ENCODE data around the gene NQO1. TPM values are rescaled to one million over a fixed set of nuclear protein-coding genes. Genes with fewer than 3 reads are reported as not detected.

The NQO1 gene
- total and polyA plus RNA-seq, 2 of the 8 experiments (the other 6 are each of a cell fraction or from before 2014, with no cell fraction given): 32.7 to 45.7 TPM

DNA sequence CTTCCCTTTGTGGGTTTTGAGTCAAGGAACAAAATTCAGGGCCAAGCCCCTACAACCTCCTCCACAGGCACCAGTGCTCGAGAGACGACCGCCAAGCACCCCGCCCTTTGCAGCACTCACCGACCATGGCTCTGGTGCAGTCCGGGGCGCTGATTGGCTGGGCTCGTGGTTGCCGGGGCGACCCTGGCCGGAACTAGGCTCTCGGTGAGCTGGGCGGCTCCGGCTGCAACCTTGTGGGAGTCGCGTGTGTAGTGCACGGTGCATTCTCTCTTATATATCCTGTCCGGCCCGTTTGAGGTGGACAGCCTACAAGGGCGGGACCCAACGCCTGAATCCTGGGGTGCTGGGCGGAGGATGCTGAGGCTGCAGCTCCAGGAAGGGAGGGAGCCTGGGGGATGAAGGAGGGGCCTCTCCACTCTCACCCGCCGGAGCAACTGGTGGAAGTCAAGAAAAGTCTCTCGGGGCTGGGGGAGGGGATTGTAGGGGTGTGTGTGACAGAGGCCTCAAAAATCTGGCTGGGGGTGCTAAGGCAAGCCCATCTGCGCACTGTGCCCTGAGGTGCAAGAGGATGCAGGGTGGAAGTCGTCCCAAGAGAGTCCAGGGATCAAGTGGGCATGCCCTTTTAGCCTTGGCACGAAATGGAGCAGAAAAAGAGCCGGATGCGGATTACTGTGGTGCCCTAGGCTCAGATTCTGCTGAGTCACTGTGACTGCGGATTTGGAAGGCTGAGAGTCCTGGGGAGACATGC, at the start of gene NQO1 (continued):
- peak; percentile 7 for TF ChIP-seq TAF7 (optimal IDR thresholded peaks at IDR 0.05; ENCODE audit: borderline replicate concordance, low read depth, low read length)
- peak; percentile 45; the same call in 1 of the 2 replicates for TF ChIP-seq PHF8 (conservative IDR thresholded peaks at IDR 0.05; ENCODE audit: low read depth, low read length)
- peak; percentile 84 for TF ChIP-seq ASH2L (IDR thresholded peaks at IDR 0.05; ENCODE audit: low read length)
- 0 out of 4 replicates have a peak, but pooled peaks of 1 of the 2 experiments have one; percentile 58 for TF ChIP-seq SIN3A (conservative IDR thresholded peaks at IDR 0.05 in 1 of 2, IDR thresholded peaks at IDR 0.05 in 1 of 2; ENCODE audit: low read depth in 1 of 2, low read length in 2 of 2)
- no peak for TF ChIP-seq YY1 (IDR thresholded peaks at IDR 0.05; ENCODE audit: low read depth, low read length)
- peak; percentile 17 for TF ChIP-seq KDM4A (IDR thresholded peaks at IDR 0.05; ENCODE audit: low read depth, low read length, severe bottlenecking)
- TF ChIP-seq GTF2F1 (IDR thresholded peaks at IDR 0.05; ENCODE audit: borderline replicate concordance, low read depth, low read length): no peak
- no peak for TF ChIP-seq SRF (IDR thresholded peaks at IDR 0.05; ENCODE audit: low read depth, low read length)
- TF ChIP-seq RBBP5 (IDR thresholded peaks at IDR 0.05; ENCODE audit: borderline replicate concordance, low read depth, low read length): no peak; the same call in 1 of the 2 replicates
- TF ChIP-seq CBX8 (IDR thresholded peaks at IDR 0.05; ENCODE audit: borderline replicate concordance, low read depth, low read length): no peak
- TF ChIP-seq, protein P1, sequence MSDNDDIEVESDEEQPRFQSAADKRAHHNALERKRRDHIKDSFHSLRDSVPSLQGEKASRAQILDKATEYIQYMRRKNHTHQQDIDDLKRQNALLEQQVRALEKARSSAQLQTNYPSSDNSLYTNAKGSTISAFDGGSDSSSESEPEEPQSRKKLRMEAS (IDR thresholded peaks at IDR 0.05): peak; percentile 82
- no peak for TF ChIP-seq EP300 (IDR thresholded peaks at IDR 0.05; ENCODE audit: borderline replicate concordance in 1 of 2, low read depth in 2 of 2, low read length in 2 of 2)
- TF ChIP-seq SUZ12 (IDR thresholded peaks at IDR 0.05; ENCODE audit: low read length): no peak
- TF ChIP-seq TAF1 (IDR thresholded peaks at IDR 0.05; ENCODE audit: low read depth, low read length): peak; percentile 70
- peak; percentile 96 for TF ChIP-seq MAFK (IDR thresholded peaks at IDR 0.05; ENCODE audit: low read depth, low read length)
- TF ChIP-seq, protein P2, sequence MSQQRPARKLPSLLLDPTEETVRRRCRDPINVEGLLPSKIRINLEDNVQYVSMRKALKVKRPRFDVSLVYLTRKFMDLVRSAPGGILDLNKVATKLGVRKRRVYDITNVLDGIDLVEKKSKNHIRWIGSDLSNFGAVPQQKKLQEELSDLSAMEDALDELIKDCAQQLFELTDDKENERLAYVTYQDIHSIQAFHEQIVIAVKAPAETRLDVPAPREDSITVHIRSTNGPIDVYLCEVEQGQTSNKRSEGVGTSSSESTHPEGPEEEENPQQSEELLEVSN (IDR thresholded peaks at IDR 0.05): 0 out of 2 replicates have a peak, but pooled peaks have one; percentile 43

Data from H1 (cell line).